D341Med (cell line): ENCODE measurements around the gene UBE2F.
"Not testable (repeated sequence)": the region's sequence is repeated elsewhere in the genome, so short reads cannot be mapped to it uniquely, and the experiment has no call there.

Experiments used
- DNase-seq: peaks from one replicate; pipeline ENCODE4 v3.0.0; 2012; ENCODE audit warnings: low spot score

Gene UBE2F

DNA sequence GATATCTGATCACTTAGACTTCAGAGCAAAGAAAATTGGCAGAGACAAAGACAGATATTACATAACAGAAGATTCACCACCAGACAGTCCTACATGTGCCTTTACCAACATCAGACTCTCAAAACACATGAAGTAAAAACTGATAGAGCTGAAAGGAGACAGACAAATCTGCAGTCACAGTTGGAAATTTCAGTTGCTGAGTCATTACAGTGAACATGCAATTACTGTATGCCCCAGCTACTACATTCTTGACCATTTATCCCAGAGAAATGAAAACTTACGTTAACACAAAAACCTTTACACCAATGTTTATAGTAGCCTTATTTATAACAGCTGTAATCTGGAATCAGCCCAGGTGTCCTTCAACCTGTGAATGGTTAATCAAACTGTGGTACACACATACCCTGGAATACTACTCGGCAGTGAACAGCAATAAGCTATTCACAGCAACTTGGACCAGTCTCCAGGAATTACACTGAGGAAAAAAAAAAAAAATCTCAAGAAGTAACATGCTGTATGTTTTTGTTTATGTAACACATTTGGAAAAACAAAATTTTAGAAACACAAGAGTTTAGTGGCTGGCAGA, 86.5 kb downstream of the UBE2F start:
- DNase-seq, result no peak

DNA sequence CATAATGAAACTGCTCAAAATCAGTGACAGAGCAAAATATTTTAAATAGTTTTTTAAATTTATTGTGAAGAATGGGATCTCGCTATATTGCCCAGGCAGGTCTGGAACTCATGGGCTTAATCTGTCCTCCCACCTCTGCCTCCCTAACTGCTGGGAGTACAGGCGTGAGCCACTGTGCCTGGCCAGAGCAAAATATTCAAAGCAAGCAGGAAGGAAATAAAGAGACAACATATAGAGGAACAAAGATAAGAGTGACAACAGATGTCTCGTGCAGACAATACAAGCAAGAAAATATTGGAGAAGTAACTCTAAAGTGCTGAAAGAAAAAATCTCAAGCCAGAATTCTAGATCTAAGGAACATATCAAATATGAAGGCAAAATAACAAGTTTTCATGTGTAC, 89.0 kb downstream of the UBE2F start:
- DNase-seq, result no peak

DNA sequence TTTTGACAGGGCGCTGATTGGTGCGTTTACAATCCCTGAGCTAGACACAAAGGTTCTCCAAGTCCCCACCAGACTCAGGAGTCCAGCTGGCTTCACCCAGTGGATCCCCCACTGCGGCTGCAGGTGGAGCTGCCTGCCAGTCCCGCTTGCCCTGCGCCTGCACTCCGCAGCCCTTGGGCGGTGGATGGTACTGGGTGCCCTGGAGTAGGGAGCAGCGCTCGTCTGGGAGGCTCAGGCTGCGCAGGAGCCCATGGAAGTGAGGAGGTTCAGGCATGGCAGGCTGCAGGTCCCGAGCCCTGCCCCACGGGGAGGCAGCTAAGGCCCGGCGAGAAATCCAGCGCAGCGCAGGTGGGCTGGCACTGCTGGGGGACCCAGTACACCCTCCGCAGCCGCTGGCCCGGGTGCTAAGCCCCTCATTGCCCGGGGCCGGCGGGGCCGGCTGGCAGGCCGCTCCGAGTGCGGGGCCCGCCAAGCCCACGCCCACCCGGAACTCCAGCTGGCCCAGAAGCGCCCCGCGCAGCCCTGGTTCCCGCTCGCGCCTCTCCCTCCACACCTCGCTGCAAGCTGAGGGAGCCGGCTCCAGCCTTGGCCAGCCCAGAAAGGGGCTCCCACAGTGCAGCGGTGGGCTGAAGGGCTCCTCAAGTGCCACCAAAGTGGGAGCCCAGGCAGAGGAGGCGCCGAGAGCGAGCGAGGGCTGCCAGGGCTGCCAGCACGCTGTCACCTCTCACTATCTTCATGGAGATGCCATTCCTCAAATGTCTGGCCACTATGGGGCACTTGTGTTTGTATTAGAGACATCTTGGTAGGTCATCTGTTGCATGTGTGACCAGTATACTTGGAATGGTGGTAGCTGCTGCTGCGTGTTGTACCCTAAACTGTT, 91.1 kb downstream of the UBE2F start:
- not testable (repeated sequence) for DNase-seq

DNA sequence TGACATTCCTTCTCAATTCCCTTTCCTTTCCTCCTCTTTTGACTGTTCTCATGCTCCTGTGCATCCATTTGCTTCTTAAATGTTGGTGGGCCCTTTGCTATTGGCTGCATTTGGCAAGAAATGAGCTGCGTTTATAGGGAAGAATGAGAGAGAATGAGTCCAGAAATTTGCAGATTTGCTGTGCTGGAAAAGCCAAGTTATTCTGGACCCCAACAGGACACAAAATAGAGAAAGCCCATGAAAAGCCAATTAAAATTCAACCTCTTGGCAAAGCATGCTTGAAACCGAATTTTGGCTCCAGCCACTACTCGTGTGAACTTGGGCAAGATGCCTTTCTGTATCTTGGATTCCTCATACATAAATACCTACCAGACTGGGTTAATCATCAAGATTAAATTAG, 92.7 kb downstream of the UBE2F start:
- DNase-seq, result no peak

DNA sequence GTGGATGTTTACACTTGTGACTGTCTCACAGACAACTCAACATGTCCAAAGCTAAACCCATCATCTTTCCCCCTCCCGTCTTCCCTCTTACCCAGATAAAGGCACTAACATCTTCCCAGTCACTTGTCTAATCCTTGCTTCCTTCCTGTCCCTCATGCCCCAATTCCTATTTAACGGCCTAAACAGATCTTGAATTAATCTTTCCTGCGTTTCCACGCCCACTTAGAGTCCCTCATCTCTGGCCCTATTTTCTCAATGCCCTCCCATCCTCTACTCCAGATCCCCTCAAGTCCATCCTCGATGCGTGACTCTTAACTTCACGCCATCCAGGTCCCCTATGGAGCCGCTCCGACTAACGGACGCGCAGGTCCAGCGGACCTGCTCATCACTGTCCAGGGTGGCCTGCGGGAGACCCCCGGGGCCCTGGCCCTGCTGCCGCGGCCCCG, 93.3 kb downstream of the UBE2F start:
- DNase-seq, result no peak

DNA sequence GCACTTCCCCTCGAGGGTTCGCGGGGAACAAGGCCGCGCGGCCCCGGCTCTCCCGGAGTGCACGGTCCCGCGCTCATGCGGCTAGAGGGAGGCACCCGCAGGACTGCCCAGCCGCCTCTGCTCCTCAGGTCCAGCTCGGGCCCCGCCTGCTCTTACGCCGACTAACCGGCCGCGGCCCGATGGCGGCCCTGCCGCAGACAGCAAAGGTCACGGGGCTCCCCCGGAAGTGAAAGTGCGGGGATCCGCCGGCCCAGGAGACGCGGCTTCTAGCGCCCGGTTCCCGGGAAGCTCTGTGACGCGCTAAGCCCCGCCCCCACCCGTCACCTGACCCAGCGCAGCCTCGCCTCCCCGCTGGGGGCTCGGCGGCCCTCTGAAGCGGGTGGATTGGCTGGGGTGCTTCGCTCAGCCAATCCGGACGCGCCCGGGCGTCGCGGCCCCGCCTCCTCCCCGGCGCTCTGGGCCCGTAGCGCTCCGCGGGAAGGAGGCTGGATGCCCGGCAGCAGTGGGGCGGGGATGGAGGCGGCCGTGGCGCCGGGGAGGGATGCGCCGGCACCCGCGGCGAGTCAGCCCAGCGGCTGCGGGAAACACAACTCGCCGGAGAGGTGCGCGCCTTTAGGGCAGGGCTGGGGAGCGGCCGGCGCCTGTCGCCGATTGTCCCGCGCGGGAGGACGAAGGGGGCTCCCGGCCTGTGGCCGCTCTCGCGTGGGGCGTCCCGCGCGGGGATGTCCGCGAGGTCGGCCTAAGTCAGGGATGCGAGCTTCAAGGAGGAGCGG, 93.9 kb downstream of the UBE2F start, which contains the start of gene SCLY:
SCLY (plus strand) TSS at position 460 of the 773 bp plus-strand sequence; CDS start at position 514, 54 bp downstream.
- peak; percentile 97 for DNase-seq

DNA sequence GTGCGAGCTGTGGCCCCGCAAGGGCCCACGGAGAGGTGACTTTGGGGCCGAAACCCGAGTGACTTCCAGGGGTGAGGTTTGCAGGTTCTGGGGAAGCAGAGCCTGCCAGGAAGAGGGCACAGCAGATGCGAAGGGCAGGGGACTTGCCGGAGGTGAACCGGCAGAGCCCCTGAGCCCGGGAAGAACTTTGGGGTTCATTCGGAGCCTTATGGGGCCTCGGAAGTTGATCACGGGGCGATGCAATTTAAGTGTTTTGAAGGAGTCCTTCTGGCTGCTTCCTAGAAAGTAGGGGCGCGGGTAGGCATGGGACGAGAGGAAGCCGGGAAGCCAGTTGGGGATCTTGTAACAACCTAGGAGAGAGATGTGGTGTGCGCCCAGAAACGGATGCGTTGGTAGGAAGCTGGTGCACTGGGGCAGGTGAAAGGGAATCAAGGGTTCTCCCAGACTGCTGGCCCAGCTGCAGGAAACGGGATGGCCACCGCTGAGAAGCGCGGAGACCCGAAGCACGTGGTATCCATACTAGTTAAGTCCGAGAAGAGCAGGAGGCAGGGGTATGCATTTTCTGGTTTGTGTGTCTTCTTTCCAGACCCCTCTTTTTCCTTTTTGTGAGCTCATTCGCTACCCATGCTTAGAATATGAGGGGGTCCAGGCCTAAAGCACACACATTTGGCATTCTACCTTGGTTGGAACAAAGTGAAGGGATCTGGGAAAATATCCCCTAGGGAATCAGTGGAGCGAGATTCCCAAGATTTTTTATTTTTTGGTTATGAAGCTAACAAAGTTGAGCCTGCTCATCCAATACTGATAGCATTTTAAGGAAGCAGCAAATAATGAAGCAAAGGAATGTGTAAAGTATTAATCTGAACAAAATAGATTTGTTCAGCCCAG, 94.7 kb downstream of the UBE2F start:
- peak; percentile 52 for DNase-seq

DNA sequence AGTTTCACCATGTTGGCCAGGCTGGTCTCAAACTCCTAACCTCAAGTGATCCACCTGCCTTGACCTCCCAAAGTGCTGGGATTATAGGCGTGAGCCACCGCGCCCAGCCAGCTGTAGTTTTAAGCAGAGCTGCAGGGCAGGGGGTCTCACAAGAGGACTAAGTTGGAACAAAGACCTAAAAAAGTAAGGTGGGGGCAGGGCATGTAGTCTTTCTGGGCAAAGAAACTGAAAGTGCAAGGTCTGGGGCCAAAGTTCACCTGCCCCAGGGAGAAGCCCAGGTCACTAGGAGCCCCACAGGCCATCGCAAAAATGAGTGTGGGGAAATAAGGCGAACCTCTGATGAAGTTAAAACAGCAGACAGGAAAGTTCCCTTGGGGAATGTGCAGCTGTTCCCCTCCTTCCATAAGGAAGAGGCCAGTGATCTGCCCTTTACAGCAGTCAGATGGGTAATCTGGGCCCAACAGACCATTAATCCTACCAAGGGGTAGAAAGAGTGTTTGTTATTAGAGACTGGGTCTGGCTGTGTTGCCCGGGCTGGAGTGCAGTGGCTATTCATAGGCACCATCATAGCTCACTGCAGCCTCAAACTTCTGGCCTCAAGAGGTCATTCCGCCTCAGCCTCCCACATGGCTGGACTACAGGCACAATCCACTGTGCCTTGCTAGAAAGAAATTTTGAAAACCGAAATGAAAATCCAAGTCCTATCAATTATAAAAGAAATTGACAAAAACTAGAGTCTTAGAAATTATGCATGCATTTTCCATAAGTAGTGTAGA, 96.8 kb downstream of the UBE2F start:
- DNase-seq, result no peak

DNA sequence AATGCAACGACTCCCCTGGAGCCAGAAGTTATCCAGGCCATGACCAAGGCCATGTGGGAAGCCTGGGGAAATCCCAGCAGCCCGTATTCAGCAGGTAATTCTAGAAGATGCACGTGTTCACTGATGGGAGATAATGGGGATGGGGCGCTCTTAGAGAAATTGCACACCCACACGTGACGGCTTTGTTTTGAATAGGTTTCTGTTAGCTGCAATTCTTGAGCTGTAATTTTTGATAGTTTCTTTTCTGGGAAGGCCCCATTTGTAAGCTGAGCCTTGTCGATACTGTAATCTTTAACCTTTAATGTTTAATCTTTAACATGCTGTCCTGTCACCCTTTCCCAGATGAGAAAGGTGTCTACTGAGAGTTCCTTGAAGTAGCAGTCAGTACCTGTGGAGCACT, 97.6 kb downstream of the UBE2F start:
- DNase-seq, result no peak

DNA sequence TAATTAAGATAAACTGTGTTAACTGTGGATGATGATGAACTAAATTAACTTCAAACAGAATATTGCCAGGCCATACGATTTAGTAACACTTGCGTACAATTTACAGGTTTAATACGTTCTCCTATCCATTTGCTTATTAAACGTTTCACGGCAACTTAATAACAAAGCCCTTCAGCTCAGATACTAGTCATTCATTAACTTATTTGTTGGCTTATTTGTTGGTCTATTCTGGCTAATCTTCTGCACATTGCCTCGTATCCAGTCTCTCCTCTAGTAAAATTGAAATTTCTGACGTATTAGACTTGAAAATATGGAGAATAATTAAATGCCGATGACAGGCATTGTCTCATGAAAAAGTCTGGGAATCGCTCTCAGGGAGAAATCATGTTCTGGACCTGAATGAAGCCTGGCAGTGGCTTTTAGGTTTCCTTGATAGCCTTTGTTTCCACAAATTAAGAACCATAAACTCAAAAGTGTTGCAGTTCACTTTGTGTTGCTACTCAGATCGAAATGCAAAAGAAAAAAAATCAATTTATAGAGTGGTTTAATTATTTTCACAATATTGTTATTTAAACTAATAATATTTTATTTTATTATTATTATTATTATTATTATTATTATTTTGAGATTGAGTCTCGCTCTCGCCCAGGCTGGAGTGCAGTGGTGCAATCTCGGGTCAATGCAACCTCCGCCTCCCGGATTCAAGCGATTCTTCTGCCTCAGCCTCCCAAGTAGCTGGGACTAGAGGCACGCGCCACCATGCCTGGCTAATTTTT, 98.4 kb downstream of the UBE2F start:
- no peak for DNase-seq

DNA sequence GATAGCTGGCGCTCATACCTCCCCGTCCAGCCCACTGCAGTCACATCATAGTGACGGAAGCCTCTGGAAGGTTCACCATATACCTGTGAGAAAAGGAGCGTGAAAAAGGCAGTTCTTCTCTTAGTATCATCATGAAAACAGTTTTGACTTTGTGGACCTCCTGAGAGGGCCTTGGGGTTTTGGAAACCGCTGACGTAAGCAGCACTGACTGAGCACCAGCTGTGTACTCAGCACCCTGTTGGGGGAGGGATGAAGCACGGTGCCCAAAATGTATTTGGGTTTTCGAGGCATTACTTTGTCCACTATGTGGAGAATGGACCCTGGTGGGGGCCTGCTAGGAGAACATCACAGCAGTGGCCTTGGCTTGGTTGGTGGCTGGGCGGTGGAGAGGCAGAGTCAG, 99.4 kb downstream of the UBE2F start:
- no peak for DNase-seq

DNA sequence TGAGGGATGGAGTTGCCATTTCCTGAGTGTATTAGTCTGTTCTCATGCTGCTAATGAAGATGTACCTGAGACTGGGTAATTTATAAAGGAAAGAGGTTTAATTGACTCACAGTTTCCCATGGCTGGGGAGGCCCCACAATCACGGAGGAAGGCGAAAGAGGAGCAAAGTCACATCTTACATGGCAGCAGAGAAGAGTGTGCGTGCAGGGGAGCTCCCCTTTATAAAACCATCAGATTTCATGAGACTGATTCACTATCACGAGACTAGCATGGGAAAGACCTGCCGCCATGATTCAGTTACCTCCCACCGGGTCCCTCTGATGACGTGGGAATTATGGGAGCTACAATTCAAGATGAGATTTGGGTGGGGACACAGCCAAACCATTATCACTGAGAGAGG, 99.9 kb downstream of the UBE2F start:
- not testable (repeated sequence) for DNase-seq

DNA sequence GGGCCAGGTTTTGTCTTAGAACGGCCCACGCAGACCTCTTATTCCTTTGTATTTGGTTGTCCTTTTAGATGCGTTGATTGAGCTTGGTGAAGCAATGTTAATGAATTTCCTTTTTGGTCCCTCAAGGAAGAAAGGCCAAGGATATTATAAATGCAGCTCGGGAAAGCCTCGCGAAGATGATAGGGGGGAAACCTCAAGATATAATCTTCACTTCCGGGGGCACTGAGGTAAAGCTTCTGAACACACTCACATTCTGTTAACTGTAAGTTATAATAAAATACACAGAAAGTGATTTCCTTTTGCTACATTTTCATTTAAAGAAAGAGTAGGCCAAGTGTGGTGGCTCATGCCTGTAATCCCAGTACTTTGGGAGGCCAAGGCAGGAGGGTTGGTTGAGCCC, 101.1 kb downstream of the UBE2F start:
- no peak for DNase-seq

DNA sequence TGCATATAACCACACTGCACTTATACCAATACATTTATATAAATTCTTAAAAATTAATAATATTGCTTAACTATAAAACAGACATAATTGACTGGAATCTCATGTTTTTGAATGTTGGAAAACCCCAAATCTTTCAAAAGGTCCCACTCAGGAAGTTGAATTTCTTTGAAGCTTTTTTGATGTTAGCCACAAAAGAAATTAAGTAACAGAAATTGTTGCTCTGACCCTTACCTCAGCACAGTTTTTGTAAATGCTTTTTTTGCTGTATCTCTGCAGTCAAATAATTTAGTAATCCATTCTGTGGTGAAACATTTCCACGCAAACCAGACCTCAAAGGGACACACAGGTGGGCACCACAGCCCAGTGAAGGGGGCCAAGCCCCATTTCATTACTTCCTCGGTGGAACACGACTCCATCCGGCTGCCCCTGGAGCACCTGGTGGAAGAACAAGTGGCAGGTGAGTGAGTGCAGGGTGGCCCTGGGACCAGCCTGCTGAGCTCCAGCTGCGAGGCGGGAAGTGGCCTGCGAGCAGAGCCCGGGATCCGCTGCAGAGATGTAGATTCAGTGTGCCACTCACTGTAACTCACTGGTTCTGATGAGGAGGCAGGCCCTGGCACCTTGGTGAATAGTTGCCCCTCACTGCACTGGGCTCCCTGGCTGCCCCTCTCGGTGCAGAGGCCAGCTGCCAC, 102.4 kb downstream of the UBE2F start:
- DNase-seq, result no peak

DNA sequence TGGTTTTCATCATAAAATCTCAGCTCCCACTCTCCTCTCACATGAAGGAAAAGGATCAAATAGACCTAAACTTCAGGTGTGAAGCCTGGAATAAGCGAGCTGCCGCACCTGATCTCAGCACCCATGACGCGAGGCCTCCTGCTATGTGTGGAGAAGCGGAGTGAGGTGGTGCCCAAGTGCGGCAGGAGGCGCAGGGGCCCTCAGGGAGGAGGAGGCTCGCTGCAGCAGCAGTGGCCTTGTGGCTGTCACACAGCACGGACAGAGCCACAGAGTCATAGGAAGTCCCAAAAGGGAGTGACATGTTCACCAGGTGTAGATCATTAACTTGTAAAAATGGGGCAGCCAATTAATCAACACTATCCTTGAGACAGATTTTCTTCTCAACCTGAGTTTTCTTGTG, 103.1 kb downstream of the UBE2F start:
- no peak for DNase-seq

DNA sequence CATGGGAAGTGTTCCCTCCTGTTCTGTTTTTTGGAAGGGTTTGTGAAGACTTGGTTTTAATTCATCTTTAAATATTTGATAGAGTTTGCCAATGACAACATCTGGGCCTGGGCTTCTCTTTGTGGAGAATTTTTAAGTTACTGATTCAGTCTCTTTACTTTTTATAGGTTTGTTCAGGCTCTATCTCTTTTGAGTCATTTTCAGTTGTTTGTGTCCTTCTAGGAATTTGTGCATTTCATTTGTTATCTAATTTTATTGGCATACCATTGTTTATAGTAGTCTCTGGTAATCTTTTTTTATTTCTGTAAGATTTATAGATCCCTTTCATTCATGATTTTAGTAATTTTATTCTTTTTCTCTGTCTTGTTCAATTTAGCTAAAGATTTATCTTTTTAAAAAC, 108.6 kb downstream of the UBE2F start:
- no peak for DNase-seq

DNA sequence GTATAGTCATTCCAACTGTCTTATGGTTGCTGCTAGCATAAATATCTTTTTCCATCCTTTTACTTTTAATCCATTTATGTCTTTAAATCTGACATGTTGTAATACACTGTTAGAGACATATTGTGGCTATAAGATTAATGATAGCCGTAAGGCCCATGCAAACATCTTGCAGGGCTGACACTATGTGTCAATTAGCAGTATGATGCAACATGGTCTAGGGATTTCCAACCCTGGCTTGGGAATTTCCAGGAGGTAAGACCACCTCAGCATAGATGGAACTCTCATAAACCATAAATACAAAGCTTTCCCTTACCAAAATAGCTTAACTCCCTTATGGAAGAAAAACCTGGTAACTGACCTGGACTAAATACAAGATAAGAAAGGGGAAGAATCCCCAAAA, 110.5 kb downstream of the UBE2F start:
- no peak for DNase-seq

DNA sequence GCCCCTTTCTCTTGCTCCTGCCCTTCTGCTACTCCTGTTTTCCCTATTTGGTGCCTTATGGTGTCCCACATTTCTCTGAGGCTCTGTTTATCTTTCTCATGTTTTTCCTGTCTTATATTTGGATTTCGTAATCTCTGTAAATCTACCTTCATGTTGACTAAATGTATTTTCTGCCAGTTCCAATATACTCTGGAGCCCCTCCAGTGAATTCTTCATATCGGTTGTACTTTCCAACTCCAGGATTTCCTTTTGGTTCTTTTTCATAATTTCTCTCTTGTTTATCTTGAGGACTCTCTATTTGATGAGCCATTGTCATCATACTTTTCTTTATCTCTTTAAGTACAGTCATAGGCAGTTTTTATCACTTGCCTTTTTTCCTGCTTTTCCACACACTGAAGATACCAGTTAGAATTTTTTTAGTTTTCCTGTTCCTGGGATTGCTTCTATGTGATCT, 113.1 kb downstream of the UBE2F start:
- no peak for DNase-seq

DNA sequence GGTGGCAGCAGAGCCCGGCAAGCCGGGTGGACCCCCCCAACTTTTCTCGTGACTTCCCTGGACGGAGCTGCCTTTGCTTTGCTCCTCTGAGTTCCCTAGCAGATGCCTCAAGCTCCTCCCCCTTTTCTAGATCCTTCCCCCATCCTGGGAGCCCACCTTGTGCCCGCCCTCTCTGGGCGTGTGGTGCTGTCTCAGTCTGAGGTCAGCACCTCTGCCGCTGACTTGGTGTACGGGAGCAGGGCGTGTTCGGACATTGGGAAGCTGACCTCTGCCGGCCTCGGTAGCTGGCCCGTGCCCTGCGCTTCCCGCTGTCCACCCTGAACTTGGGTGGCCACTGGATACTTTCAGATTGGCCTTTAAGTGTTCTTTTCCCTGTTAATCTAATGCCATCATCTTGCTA, 113.7 kb downstream of the UBE2F start:
- no peak for DNase-seq
